Measurements from ENCODE around the gene KCND3.

The KCND3 gene

DNA sequence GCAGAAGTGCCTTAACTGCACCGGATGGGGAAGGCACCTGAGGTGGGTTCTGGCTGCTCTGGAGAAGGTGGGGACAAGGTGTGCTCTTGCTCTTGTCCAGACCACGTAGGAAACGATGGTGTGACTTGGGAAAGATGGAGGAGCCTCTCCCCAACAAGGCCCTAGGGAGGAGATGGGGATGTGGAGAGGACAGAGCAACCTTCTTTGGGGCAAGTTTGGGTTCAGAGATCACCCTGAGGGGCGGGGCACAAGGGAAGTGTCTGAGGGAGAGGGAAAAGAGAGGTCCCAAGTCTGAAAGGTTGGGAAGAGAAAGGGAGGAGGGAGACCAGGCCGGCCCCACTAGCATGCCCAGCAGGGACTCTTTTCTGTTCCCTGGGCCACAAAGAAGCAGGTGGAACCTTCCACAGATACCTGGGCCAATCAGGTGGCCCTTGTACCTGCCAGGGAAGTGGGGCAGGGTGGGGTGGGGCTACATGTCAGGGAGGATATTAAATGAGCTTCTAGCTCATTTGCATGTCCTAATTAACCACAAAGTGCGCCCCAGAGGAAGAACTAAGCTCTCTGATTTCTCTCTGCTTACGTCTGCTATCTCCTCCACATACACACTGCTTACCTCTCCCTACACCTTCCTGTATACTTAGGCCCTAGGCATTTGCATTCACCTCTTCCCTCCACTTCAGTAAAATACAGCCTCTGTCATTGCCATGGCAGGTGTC is 266.2 kb downstream of the KCND3 start:
- TF ChIP-seq POLR2AphosphoS5 (IDR thresholded peaks at IDR 0.05; ENCODE audit: low read depth) (no peak), SPI1 (IDR thresholded peaks at IDR 0.05; ENCODE audit: borderline replicate concordance, low read depth) (no peak)
- TF ChIP-seq, protein P1, sequence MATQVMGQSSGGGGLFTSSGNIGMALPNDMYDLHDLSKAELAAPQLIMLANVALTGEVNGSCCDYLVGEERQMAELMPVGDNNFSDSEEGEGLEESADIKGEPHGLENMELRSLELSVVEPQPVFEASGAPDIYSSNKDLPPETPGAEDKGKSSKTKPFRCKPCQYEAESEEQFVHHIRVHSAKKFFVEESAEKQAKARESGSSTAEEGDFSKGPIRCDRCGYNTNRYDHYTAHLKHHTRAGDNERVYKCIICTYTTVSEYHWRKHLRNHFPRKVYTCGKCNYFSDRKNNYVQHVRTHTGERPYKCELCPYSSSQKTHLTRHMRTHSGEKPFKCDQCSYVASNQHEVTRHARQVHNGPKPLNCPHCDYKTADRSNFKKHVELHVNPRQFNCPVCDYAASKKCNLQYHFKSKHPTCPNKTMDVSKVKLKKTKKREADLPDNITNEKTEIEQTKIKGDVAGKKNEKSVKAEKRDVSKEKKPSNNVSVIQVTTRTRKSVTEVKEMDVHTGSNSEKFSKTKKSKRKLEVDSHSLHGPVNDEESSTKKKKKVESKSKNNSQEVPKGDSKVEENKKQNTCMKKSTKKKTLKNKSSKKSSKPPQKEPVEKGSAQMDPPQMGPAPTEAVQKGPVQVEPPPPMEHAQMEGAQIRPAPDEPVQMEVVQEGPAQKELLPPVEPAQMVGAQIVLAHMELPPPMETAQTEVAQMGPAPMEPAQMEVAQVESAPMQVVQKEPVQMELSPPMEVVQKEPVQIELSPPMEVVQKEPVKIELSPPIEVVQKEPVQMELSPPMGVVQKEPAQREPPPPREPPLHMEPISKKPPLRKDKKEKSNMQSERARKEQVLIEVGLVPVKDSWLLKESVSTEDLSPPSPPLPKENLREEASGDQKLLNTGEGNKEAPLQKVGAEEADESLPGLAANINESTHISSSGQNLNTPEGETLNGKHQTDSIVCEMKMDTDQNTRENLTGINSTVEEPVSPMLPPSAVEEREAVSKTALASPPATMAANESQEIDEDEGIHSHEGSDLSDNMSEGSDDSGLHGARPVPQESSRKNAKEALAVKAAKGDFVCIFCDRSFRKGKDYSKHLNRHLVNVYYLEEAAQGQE (IDR thresholded peaks at IDR 0.05; ENCODE audit: insufficient replicate concordance, low read depth), result no peak
- TF ChIP-seq, protein P2, sequence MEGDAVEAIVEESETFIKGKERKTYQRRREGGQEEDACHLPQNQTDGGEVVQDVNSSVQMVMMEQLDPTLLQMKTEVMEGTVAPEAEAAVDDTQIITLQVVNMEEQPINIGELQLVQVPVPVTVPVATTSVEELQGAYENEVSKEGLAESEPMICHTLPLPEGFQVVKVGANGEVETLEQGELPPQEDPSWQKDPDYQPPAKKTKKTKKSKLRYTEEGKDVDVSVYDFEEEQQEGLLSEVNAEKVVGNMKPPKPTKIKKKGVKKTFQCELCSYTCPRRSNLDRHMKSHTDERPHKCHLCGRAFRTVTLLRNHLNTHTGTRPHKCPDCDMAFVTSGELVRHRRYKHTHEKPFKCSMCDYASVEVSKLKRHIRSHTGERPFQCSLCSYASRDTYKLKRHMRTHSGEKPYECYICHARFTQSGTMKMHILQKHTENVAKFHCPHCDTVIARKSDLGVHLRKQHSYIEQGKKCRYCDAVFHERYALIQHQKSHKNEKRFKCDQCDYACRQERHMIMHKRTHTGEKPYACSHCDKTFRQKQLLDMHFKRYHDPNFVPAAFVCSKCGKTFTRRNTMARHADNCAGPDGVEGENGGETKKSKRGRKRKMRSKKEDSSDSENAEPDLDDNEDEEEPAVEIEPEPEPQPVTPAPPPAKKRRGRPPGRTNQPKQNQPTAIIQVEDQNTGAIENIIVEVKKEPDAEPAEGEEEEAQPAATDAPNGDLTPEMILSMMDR (IDR thresholded peaks at IDR 0.05; ENCODE audit: insufficient read depth, low read length), result no peak
- H3K27ac ChIP-seq (replicated peaks), result no peak overlapping the region
- no peak for DNase-seq (ENCODE audit: low read depth in 1 of 2, low spot score in 1 of 2)
- H3K27me3 ChIP-seq (ENCODE audit: insufficient read depth, poor library complexity, severe bottlenecking), result no peaks in the 10 kb centered on the region
- no peak overlapping the region for H3K4me3 ChIP-seq (replicated peaks; ENCODE audit: insufficient read depth, low read length)

DNA sequence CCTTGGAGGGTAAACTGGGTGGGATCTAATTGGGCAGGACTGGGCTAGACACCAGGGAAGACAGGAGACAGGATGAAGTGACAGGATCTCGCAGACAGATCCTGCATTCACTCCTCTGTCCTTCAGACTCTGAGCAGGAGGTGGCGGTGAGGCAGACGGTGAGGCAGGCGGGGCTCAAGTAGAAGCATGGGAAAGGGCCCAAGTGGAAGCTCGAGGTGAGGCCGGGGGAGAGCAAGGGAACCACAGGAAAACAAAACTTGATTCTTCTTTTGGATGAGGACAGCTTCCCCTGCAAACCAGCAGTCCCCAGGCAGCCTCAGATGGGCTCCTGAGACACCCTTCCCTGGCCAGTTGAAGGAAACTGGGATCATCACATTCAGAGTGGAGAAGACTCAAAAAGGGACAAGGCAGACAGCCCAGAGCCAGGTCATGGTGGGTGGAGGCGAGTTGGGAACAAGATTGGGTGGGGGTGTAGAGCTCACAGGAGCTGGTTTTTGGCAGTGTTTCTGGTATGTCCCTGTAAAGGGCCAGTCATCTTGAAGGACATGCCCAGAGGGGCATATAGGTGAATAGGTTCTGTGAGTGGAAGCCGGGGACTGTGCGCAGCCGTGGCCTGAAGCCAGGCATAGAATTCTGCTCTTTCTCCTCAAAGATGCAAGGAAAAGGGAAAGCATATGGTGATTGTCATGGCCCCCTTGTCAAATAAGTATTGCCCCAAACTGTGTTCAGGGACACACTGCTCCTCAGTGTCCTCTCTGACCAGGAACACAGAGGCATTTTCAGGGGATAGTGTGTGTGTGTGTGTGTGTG is 268.3 kb downstream of the KCND3 start:
- TF ChIP-seq, protein P1 (IDR thresholded peaks at IDR 0.05; ENCODE audit: insufficient replicate concordance, low read depth), result no peak
- TF ChIP-seq POLR2AphosphoS5 (IDR thresholded peaks at IDR 0.05; ENCODE audit: low read depth) (no peak), SPI1 (IDR thresholded peaks at IDR 0.05; ENCODE audit: borderline replicate concordance, low read depth) (no peak), GABPA (IDR thresholded peaks at IDR 0.05; ENCODE audit: low read depth) (no peak)
- TF ChIP-seq, protein P2 (IDR thresholded peaks at IDR 0.05; ENCODE audit: insufficient read depth, low read length), result no peak
- H3K4me3 ChIP-seq (replicated peaks; ENCODE audit: insufficient read depth, low read length), result no peak overlapping the region
- no peaks in the 10 kb centered on the region for H3K27me3 ChIP-seq (ENCODE audit: insufficient read depth, poor library complexity, severe bottlenecking)
- no peak for DNase-seq (ENCODE audit: low read depth in 1 of 2, low spot score in 1 of 2)
- H3K27ac ChIP-seq (replicated peaks), result no peak overlapping the region
